Measurements from ENCODE around the gene ANAPC2. TPM values are rescaled to one million over a fixed set of nuclear protein-coding genes. Genes with fewer than 3 reads are reported as not detected.

ANAPC2 gene
- total and polyA plus RNA-seq, 10 donors = 27.8 to 93.0 (median 55.3) TPM

DNA sequence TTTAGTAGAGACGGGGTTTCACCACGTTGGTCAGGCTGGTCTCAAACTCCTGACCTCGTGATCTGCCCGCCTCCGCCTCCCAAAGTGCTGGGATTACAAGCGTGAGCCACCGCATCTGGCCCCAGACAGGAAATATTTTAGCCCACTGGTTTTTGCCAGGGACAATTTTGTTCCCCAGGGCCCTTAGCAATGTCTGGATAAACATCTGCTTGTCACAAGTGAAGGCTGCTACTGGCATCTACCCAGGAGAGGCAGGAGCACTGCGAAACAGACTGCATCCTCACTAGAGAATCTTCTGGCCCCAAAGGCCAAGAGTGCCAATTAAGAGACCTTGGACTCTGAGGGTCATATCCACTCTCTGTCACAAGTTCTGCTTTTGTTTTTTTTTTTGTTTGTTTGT, 14.6 kb upstream of the ANAPC2 start:
- intact Hi-C loops (cut with DNase I; ENCODE audit: low total_unique reads) = no loop called here
- WGBS, 5 donors = 76 to 85% (median 84%) methylated on average over 8 of the region's 8 CpGs
- TF ChIP-seq, protein P1, sequence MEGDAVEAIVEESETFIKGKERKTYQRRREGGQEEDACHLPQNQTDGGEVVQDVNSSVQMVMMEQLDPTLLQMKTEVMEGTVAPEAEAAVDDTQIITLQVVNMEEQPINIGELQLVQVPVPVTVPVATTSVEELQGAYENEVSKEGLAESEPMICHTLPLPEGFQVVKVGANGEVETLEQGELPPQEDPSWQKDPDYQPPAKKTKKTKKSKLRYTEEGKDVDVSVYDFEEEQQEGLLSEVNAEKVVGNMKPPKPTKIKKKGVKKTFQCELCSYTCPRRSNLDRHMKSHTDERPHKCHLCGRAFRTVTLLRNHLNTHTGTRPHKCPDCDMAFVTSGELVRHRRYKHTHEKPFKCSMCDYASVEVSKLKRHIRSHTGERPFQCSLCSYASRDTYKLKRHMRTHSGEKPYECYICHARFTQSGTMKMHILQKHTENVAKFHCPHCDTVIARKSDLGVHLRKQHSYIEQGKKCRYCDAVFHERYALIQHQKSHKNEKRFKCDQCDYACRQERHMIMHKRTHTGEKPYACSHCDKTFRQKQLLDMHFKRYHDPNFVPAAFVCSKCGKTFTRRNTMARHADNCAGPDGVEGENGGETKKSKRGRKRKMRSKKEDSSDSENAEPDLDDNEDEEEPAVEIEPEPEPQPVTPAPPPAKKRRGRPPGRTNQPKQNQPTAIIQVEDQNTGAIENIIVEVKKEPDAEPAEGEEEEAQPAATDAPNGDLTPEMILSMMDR (IDR thresholded peaks at IDR 0.05 in 8 of 11, conservative IDR thresholded peaks at IDR 0.05 in 3 of 11) = no peak
- no peak for TF ChIP-seq POLR2A (IDR thresholded peaks at IDR 0.05)
- no peak for TF ChIP-seq POLR2AphosphoS5 (IDR thresholded peaks at IDR 0.05)
- Histone ChIP-seq H3K4me3 (no peak overlapping the region), H3K27ac (no peak overlapping the region), H3K9me3 (no peaks in the 10 kb centered on the region), H3K27me3 (replicated peaks in 1 of 7) (peaks cover 0 to 9% (median 0%) of the 10 kb centered on the region in 7 donors), H3K36me3 (peaks cover 0 to 10% (median 0%) of the 10 kb centered on the region in 6 donors), H3K4me1 (peaks cover 44 to 88% (median 81%) of the 10 kb centered on the region in 6 donors)
- no peak for DNase-seq

DNA sequence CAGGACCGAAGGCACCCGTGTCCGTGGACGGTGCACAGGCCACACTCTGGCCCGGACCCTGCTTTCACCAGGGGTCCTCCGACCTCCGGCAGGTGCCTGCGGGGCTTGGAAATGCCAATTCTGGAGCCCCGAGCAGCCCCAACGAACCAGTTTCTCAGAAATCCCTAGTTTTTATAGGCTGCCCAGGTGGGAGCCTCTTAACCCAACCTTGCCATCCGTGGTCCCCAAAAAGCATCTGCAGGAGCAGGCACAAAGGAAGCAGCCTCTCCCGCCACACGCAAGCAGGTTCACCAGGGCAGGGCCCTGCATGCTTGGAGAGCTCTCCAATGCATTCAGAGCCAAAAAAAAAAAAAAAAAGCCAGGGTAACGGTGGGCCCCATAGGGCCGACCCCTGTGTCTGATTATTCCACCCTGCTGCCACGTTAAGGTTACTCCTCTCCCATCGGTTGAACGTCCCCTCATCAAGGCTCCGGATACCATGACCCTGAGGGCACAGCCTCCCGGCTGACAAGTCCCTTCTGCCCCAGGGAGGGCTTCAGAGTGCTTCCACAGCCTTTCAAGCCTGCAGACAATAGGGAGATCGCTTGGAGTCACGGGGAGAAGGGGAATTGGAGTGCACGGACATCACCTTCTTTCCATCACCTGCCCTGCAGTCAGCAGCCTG, 13.0 kb upstream of the ANAPC2 start:
- TF ChIP-seq POLR2AphosphoS5 (IDR thresholded peaks at IDR 0.05) (no peak), POLR2A (IDR thresholded peaks at IDR 0.05) (no peak)
- TF ChIP-seq, protein P1 (IDR thresholded peaks at IDR 0.05 in 8 of 11, conservative IDR thresholded peaks at IDR 0.05 in 3 of 11) = no peak
- Histone ChIP-seq H3K27ac (peak overlapping the region; percentile 82 to 95 (median 88)), H3K36me3 (no peaks in the 10 kb centered on the region), H3K27me3 (replicated peaks in 1 of 7) (peaks cover 0 to 9% (median 0%) of the 10 kb centered on the region in 7 donors), H3K4me1 (peaks cover 38 to 88% (median 74%) of the 10 kb centered on the region in 6 donors), H3K4me3 (peak overlapping the region; percentile 58 to 78 (median 62)), H3K9me3 (no peaks in the 10 kb centered on the region)
- DNase-seq = no peak
- 22 to 42% (median 25%) methylated on average over 15 to 23 of the region's 23 CpGs for WGBS, 5 donors
- intact Hi-C loops (cut with DNase I; ENCODE audit: low total_unique reads) = no loop called here

DNA sequence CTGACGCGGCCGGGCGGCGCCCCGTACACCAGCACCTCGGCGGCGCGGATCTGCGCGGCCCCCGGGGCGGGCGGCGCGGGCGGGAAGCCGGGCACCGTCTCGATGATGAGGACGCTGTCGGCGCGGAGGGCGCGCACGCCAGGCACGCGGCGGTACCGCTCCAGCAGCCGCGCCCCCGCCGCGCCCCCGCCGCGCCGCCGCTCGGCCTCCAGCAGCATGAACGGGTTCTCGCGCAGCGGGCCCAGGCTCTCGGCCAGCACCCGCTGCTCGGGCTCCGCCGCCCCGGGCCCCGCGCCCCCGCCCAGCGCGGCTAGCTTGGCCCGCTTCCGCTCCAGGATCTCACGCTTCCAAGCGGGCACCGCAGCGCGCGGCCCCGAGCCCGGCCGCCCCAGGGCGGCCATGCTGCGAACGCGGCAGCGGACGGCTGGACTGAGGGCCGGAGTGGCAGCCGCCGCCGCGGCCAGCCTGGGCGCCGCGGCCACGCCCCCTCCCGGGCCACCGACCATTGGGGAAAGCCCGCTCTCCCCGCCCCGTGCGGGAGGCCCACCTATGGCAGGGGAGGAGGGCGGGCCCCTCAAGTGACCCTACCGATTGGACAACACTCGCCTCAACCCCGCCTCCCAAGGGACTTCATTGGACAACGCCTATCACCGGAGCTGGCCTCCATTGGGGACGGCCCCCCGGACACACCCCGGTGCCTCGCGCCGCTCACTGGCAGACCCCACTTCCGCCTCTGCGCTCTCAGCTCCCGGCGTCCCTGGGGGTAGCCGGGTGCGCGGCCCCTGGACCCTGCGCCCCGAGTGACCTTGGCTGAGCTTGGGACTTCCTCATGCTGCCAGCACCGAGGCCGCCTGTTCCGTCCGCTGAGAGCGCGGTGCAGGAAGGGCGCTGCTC, 12.2 kb upstream of the ANAPC2 start, which contains the start of gene TPRN:
TPRN (minus strand) TSS at position 431 of the 894 bp plus-strand sequence; CDS start at position 401, 30 bp downstream.
- Histone ChIP-seq H3K27ac (peak within 1 kb of the TSS; percentile 82 to 95 (median 88)), H3K4me1 (peaks cover 36 to 88% (median 67%) of the 10 kb centered on the region in 6 donors), H3K36me3 (no peaks in the 10 kb centered on the region), H3K9me3 (no peaks in the 10 kb centered on the region), H3K27me3 (replicated peaks in 1 of 7) (peaks cover 0 to 9% (median 0%) of the 10 kb centered on the region in 7 donors), H3K4me3 (peak within 1 kb of the TSS; percentile 58 to 78 (median 62))
- TF ChIP-seq, protein P1 (IDR thresholded peaks at IDR 0.05 in 8 of 11, conservative IDR thresholded peaks at IDR 0.05 in 3 of 11) = peak in 4 of 11 experiments; percentile 24 to 48 (median 34)
- TF ChIP-seq POLR2A (IDR thresholded peaks at IDR 0.05) (peak; percentile 50 to 83 (median 58)), POLR2AphosphoS5 (IDR thresholded peaks at IDR 0.05) (peak; percentile 97 to 98 (median 98))
- intact Hi-C loops (cut with DNase I; ENCODE audit: low total_unique reads) = no loop called here
- 0 to 1% (median 1%) methylated on average over 29 to 118 of the region's 118 CpGs for WGBS, 5 donors
- peak; percentile 99 for DNase-seq

Measured in spleen (tissue), 11 donors.